ENCODE data around the gene SLC4A4.

Gene SLC4A4

GRCh38 chr4:71417150-71417549 lies 78.3 kb downstream of the SLC4A4 start:
- no peak for DNase-seq

DNA sequence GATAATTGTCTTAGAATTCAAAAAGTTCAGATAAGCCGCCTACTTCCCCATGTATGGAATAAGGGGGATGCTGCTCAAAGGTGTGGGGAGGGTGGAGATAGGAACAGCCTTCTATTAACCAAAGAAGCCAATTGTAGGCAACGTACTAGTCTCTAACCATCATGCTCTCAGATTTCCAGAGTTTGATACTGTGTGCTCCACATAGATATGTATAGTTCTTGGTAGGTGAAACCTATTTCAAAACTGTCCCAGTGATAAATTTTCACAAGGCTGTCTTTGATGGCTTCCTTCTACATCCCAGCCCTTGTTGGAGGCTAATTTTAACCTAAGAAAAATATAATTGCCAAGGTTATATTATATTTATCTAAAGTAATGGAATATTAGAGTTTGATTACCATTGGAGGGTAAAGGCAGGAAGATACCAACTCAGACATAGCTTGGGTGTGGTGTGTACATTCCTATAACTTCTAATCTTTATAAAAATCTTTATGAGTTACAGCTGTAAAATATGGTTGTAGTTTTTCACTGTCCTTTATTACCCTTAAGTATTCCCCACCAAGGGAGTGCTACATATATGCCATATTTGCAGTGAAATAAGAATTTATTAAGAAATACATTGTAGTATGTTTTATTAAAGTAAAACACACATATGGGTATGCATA lies 87.7 kb downstream of the SLC4A4 start:
- DNase-seq = no peak

DNA sequence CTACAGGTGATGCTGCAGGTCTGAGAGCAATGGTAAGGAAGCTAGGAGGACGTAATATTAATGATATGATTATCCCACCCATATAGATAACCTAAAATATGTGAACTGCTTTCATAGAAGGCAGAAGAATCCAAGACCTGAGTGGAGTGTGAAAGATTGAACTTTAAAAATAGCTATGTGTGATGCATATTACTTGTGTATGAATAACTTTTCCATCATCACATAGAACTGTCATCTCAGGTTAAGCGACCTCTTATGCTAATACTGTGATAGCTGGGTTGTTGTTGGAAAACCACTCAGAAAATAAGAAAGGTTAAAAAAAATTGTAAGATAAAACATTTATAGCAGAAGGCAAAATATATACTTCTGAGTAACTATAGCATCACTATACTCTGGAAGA lies 90.3 kb downstream of the SLC4A4 start:
- no peak for DNase-seq

DNA sequence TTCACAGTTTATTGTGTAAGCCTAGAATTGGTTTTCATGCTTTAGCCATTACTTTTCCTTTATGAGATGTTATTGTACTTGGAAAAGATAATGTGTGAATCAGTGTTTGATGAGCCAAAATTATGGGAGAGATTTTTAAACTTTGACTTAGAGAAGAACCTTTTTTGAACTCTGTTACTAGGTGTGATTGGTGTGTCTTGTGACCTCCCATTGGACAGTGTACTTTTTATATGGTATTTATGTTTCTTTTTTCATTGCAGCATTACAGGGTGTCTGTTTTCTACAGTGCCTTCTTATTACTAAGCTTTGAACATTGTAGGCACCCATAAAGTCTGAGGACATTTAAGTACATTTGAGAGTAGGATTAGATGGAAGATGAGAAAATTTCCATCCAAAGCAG lies 91.1 kb downstream of the SLC4A4 start:
- DNase-seq = no peak

- no peak for DNase-seq
Observed at GRCh38 chr4:71430609-71431008, 91.8 kb downstream of the SLC4A4 start.

GRCh38 chr4:71440612-71441011 lies 101.8 kb downstream of the SLC4A4 start:
- DNase-seq = no peak

GRCh38 chr4:71441186-71442169 lies 102.7 kb downstream of the SLC4A4 start:
- no peak for DNase-seq

DNA sequence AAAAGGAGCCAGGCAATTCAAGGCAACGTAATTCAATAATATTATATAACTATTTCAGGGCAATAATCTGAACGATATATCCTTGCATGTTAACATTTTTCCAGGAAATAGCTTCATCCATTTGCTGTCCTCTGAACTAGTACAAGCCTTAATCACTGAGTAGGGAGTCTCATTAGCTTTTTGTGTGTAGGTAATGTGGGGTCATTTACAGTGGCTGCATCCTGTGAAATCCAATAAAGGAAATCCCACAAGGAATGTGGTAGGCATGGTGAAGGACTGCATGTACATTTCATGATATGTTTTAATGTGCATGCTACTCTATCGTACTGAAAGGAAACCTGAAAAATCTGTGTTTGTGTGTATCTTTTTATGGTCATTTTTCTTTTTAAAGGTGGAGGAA lies 103.5 kb downstream of the SLC4A4 start:
- no peak for DNase-seq

GRCh38 chr4:71444395-71444794 lies 105.6 kb downstream of the SLC4A4 start:
- DNase-seq = no peak

DNA sequence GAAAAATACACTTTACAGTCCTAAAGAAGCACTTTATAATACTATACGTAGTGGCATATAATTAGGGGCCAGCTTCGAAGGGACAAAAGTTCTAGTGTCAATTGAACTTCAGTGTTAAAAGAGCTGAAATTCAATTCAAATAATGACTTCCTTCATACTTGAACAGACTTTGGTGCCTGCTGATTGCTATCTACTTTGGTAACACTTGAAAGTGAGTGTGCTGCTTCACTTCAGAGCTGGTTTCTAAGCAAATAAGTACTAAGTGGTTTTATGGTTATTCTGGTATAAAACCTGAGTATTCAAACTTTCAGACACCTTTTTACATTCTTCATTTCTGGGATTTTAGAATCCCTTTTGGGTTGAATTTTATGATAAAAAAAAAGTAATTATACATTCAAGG lies 107.0 kb downstream of the SLC4A4 start:
- no peak for DNase-seq

DNA sequence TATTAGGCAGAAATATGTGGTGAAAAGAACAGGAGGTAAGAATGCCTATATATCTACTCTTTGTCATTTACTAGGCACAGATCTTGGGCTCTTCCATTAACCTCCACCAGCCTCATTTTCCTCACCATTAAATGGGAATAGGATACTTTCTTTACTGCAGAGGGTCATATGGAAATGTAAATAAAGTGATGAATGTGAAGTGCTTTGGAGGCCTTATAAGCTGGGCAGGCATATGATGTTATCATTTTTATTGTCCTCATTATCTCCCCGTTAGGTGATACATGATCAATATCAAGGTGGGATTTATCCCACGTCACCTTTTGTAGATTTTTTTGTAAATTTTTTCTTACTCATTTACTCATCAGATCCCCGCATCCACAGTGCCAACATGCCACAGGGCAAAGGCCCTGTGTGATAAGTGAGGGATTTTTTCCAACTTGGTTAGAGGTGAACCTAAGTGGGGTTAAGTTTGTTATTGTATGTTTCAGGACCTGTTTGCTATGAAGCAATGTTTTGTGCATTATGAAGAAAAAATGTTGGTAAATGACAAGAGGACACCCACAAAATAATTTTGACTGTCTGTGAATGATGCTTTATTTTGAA lies 107.8 kb downstream of the SLC4A4 start:
- DNase-seq = no peak

GRCh38 chr4:71449040-71449439 lies 110.2 kb downstream of the SLC4A4 start:
- no peak for DNase-seq

DNA sequence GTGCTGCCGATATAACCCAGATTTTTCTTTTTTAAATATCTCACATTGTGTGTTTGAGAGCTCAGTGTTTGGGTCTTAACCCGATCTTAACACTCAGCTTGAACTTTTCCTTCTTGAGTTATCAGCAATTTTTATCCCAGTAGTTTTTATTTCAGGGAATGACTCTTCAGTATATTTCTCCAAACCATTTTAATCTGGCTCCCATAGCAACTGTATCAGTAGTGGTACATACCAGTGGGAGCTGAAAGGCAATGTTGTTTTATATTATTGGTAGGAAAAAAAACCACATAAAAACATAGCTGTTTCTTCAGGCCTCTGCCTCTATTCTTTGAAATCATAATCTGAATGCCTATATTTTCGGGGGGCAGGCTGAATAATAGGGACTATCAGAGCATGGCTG lies 111.1 kb downstream of the SLC4A4 start:
- no peak for DNase-seq

DNA sequence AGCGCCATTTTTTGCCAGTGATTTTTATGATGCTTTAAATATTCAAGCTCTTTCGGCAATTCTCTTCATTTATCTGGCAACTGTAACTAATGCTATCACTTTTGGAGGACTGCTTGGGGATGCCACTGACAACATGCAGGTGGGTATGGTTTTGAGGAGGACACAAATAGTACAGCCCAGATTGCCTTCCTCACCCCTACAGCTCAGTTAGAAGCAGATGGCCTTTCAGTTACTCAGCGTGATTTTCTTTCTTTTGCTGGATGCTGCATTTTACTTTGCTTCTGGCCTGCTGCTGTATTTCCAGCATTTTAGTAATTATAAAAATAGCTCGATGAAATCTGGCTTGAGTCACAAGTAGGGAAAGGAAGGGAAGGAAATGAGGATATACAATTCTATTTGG lies 114.7 kb downstream of the SLC4A4 start:
- DNase-seq = no peak

DNA sequence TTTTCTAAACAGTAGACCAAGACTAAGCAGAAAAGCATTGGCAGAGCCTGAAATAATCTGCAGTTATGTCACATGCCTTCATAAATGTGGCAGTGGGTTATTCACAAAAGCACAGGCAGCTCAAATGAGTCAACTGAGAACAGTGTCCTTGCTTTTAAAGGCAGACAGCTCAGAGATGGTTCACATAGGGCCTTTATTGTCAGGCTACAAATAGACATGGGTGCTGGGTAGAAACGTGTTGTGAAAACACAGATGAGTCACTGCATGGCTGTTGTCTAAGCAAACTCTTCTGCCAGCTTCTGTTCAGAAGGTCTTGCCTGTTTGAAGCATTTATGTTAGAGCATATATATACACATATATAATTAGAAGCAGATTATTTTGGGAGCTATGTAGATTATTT lies 118.0 kb downstream of the SLC4A4 start:
- peak; percentile 82 for DNase-seq

DNA sequence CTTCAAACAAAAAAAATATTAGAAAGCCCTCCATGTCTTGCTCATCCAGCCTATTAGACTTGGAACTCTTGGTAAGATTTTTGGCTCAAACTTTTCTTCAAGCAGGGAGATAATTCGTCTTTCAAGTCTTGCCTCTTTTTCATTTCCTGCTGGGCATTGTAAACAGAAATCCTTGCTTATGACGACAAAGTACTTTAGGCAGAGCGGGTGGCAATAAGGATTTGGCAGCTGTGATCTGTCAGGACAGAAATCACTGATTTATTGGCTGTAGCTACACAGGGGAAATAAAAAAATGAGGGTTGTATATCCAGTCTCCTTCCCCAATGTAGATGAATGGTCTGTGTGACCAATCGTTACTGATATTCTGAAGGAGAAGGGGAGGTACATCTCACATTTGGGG lies 121.6 kb downstream of the SLC4A4 start:
- no peak for DNase-seq

DNA sequence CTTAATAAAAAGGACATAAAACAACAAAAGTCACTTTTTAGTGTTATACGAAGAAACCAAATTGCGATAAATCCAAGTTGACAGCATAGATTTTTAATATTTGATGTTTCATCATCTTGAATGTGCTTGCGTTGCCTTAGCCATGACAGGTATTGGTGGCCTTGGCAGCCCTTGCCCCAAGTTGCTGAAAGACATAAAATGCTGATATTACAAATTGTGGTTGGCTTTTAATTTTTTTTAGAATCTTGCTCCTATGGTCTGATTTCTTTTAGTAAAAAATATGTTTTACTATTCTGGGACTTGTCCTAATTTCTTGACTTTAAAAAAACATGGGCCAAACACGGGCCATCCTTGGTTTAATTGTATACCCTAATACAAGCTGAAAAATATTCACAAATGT lies 122.6 kb downstream of the SLC4A4 start:
- no peak for DNase-seq

DNA sequence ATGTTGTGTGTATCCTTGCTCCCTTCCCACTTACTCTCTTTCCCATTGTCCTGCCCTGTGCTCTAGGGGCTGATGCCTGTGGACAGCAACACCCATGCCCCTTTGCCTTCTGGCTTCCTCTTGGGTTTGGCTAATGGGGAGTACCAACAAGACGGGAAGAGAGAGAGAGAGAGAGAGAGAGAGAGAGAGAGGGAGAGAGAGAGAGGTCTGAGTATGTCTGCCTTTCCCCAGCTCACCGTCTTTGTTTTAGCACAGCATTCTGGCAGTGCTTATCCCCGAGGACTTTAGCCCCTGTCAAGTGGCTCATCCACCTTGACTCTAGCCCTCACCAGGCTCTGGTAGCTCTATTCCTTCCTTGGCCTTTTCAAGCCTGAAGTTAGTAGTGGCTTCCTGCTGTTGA lies 128.0 kb downstream of the SLC4A4 start:
- DNase-seq = no peak

- DNase-seq = no peak
Observed at GRCh38 chr4:71468116-71468710, 129.4 kb downstream of the SLC4A4 start.

DNA sequence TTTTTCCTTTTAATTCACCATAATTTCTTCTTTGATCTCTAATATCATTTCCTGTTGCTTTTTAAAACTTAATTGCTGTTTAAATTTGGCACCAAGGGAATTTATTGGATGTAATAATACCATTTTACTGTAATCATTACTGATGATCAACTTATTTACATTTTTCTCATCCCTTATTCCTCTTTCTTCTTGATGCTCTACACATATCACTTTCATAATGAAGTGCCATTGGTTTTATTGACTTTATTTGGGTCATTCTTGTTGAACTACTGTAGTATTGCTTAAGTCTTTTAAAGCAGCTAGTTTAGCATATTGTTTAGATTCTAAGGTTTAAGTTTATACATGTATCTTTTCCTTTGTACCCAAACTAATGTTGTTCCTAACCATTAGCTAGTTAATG lies 130.7 kb downstream of the SLC4A4 start:
- no peak for DNase-seq

- no peak for DNase-seq
Observed at GRCh38 chr4:71470524-71470923, 131.7 kb downstream of the SLC4A4 start.

GRCh38 chr4:71472946-71473345 lies 134.1 kb downstream of the SLC4A4 start:
- peak; percentile 71 for DNase-seq

GRCh38 chr4:71473541-71474240 lies 134.9 kb downstream of the SLC4A4 start:
- DNase-seq = no peak
